CD14-positive monocyte (primary cell): ENCODE measurements around the gene SATB2. TPM values are rescaled to one million over a fixed set of nuclear protein-coding genes. Genes with fewer than 3 reads are reported as not detected.

Source experiments
- DNase-seq, 3 donors: peaks; one replicate each; pipeline ENCODE4 v3.0.0-alpha.2; 2011 to 2022
- H2AFZ ChIP-seq: 2 replicates; pipeline ENCODE4 v1.6.0; 2012; ENCODE audit warnings: mild to moderate bottlenecking, low read depth, low read length, inconsistent platforms; ENCODE audit not compliant: insufficient read depth, poor library complexity, severe bottlenecking
- H3K27ac ChIP-seq, 2 donors: 1 replicate in 1 of 2; 2 replicates in 1 of 2; pipeline ENCODE4 v1.5.1; 2012 to 2013; ENCODE audit warnings: low read length in 2 of 2, control low read depth in 1 of 2, inconsistent platforms in 1 of 2, low read depth in 1 of 2, mild to moderate bottlenecking in 1 of 2
- H3K27me3 ChIP-seq, 2 donors: one replicate each; pipeline versions ENCODE4 v1.6.0 to v1.6.1; 2011 to 2013; ENCODE audit warnings: low read length in 2 of 2; ENCODE audit not compliant: control insufficient read depth in 2 of 2, insufficient read depth in 2 of 2
- H3K36me3 ChIP-seq, 2 donors: replicated peaks in 1 of 2; 1 replicate in 1 of 2; 2 replicates in 1 of 2; pipeline versions ENCODE4 v1.5.1 to v1.6.1; 2012 to 2013; ENCODE audit warnings: low read length in 2 of 2, control low read depth in 1 of 2, inconsistent platforms in 1 of 2, mild to moderate bottlenecking in 1 of 2; ENCODE audit not compliant: insufficient read depth in 2 of 2, control insufficient read depth in 1 of 2
- H3K4me1 ChIP-seq, 2 donors: 1 replicate in 1 of 2; 2 replicates in 1 of 2; pipeline versions ENCODE4 v1.5.1 to v1.6.1; 2012 to 2013; ENCODE audit warnings: low read length in 2 of 2, control low read depth in 1 of 2, inconsistent platforms in 1 of 2, mild to moderate bottlenecking in 1 of 2, moderate library complexity in 1 of 2; ENCODE audit not compliant: insufficient read depth in 2 of 2, control insufficient read depth in 1 of 2
- H3K4me2 ChIP-seq: replicated peaks from 2 replicates; pipeline ENCODE3; 2012; ENCODE audit warnings: low read length, moderate library complexity, mild to moderate bottlenecking; ENCODE audit not compliant: poor library complexity, severe bottlenecking; ENCODE audit errors: extremely low read depth
- H3K4me3 ChIP-seq, 3 experiments: fragments of 200-600 bp in 1 of 3; sonication (generic) in 1 of 3; replicated peaks in 1 of 3; 1 replicate in 2 of 3; 2 replicates in 1 of 3; pipeline ENCODE4 v1.5.1; 2011 to 2013; ENCODE audit warnings: low read length in 3 of 3, mild to moderate bottlenecking in 3 of 3, control low read depth in 2 of 3, low read depth in 2 of 3, inconsistent platforms in 1 of 3, moderate library complexity in 1 of 3
- H3K79me2 ChIP-seq: 2 replicates; pipeline ENCODE4 v1.6.0; 2012; ENCODE audit warnings: mild to moderate bottlenecking, control low read depth, inconsistent platforms, low read length, moderate library complexity; ENCODE audit not compliant: insufficient read depth
- H3K9ac ChIP-seq: 2 replicates; pipeline ENCODE4 v1.6.0; 2017; ENCODE audit warnings: low read length, mild to moderate bottlenecking; ENCODE audit not compliant: insufficient read depth, poor library complexity, severe bottlenecking
- H3K9me3 ChIP-seq, 2 donors: replicated peaks in 1 of 2; 1 replicate in 1 of 2; 2 replicates in 1 of 2; pipeline versions ENCODE4 v1.5.1 to v1.6.1; 2012 to 2013; ENCODE audit warnings: low read length in 2 of 2, control low read depth in 1 of 2; ENCODE audit not compliant: control insufficient read depth in 1 of 2, insufficient read depth in 1 of 2
- H4K20me1 ChIP-seq: 2 replicates; pipeline ENCODE4 v1.6.0; 2012; ENCODE audit warnings: mild to moderate bottlenecking, low read length, control low read depth, moderate library complexity; ENCODE audit not compliant: insufficient read depth
- H3K27ac Mint-ChIP-seq, 7 donors: one replicate each; pipeline ENCODE4 v1.8.0; 2020; ENCODE audit warnings: mild to moderate bottlenecking in 7 of 7, mixed read lengths in 7 of 7, moderate library complexity in 6 of 7, inconsistent platforms in 2 of 7
- H3K27me3 Mint-ChIP-seq, 3 donors: one replicate each; pipeline ENCODE4 v1.8.0; 2021 to 2022; ENCODE audit warnings: low read depth in 3 of 3, mild to moderate bottlenecking in 3 of 3, mixed read lengths in 3 of 3, moderate library complexity in 3 of 3, inconsistent platforms in 1 of 3
- H3K36me3 Mint-ChIP-seq, 2 donors: one replicate each; pipeline ENCODE4 v1.8.0; 2020; ENCODE audit warnings: mixed read lengths in 2 of 2, inconsistent platforms in 1 of 2, mild to moderate bottlenecking in 1 of 2
- H3K4me1 Mint-ChIP-seq: one replicate; pipeline ENCODE4 v1.8.0; 2020; ENCODE audit warnings: mild to moderate bottlenecking, mixed read lengths
- H3K4me3 Mint-ChIP-seq, 2 donors: one replicate each; pipeline ENCODE4 v1.8.0; 2020; ENCODE audit warnings: mild to moderate bottlenecking in 2 of 2, mixed read lengths in 2 of 2, moderate library complexity in 1 of 2
- H3K9me3 Mint-ChIP-seq, 7 donors: one replicate each; pipeline ENCODE4 v1.8.0; 2020 to 2022; ENCODE audit warnings: mixed read lengths in 7 of 7, mild to moderate bottlenecking in 6 of 7, moderate library complexity in 6 of 7, inconsistent platforms in 2 of 7
- WGBS: methylation state at CpG from one replicate; pipeline ENCODE4 v1.1.5; 2013; ENCODE audit warnings: missing lambda C conversion rate; ENCODE audit not compliant: insufficient coverage; 5-methylcytosine and 5-hydroxymethylcytosine counted together
- intact Hi-C, 2 donors: fragments of 100-400 bp; cut with micrococcal nuclease; formaldehyde crosslinking; loops; one replicate each; pipeline versions ENCODE4 v1.15.0 to v1.15.1; 2023
- polyA plus RNA-seq, 3 donors: library from polyadenylated mRNA; depleted of rRNA in 1 of 3; unstranded in 2 of 3; stranded (reverse) in 1 of 3; fragments of 300-500 nt in 2 of 3; fragments of >200 nt in 1 of 3; fragmentation: Illumina TruSeq in 2 of 3; gene quantifications; 1 replicate in 2 of 3; 2 replicates in 1 of 3; pipeline ENCODE4 v1.2.3, GENCODE V29; 2012 to 2021
- TF ChIP-seq, protein P1 (sequence below): fragments of 200-600 bp; IDR thresholded peaks from one replicate; pipeline ENCODE4 v1.8.0; 2022; ENCODE audit warnings: antibody characterized with exemption, mild to moderate bottlenecking

SATB2 gene
- polyA plus RNA-seq, 3 donors: 0.13 to 0.69 (median 0.14) TPM

DNA sequence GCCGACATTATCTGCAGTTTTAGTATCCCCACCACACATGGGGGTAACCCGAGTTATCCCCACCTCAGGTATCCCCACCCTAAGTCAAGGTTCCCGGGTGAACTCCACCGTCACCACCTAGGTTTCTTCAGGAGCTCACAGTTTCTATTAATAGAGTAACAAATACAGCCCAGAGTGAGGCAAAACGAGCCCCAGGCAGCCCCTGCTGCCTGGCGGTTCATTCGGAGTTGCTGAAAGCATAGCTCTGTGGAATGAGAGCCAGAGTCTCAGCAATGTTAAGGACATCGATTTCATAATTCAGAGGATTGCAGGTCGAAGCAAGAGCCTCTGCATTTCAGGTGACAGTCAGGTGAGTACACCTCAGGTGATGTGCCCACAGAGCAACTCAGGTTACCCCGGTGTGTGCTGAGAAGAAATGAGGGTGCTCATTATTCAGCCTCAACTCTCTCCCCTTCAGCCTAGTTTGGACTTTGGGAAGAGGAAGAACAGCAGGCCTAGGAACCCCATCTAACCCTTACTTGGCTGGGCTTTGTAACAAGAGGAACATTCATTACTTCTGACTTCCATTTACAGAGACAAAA is 10.7 kb downstream of the SATB2 start:
- no peak overlapping the region for H2AFZ ChIP-seq
- no peaks in the 10 kb centered on the region for H3K4me1 ChIP-seq
- peaks cover 0 to 3% of the 10 kb centered on the region in 2 donors for H3K36me3 Mint-ChIP-seq
- H3K36me3 ChIP-seq: no peaks in the 10 kb centered on the region
- no peak overlapping the region for H3K9ac ChIP-seq
- H3K27ac Mint-ChIP-seq: no peak overlapping the region
- no peaks in the 10 kb centered on the region for H3K79me2 ChIP-seq
- no peaks in the 10 kb centered on the region for H3K4me1 Mint-ChIP-seq
- TF ChIP-seq, protein P1, sequence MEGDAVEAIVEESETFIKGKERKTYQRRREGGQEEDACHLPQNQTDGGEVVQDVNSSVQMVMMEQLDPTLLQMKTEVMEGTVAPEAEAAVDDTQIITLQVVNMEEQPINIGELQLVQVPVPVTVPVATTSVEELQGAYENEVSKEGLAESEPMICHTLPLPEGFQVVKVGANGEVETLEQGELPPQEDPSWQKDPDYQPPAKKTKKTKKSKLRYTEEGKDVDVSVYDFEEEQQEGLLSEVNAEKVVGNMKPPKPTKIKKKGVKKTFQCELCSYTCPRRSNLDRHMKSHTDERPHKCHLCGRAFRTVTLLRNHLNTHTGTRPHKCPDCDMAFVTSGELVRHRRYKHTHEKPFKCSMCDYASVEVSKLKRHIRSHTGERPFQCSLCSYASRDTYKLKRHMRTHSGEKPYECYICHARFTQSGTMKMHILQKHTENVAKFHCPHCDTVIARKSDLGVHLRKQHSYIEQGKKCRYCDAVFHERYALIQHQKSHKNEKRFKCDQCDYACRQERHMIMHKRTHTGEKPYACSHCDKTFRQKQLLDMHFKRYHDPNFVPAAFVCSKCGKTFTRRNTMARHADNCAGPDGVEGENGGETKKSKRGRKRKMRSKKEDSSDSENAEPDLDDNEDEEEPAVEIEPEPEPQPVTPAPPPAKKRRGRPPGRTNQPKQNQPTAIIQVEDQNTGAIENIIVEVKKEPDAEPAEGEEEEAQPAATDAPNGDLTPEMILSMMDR: no peak
- WGBS: 81% methylated on average over 6 of the region's 10 CpGs
- H3K27me3 ChIP-seq: peaks cover 44 to 60% of the 10 kb centered on the region in 2 donors
- peaks cover 23 to 52% (median 30%) of the 10 kb centered on the region in 3 donors for H3K27me3 Mint-ChIP-seq
- DNase-seq: no peak
- no peak overlapping the region for H3K4me3 Mint-ChIP-seq
- H3K4me2 ChIP-seq: no peak overlapping the region
- H3K9me3 Mint-ChIP-seq: no peaks in the 10 kb centered on the region
- H3K4me3 ChIP-seq: no peak overlapping the region
- H3K9me3 ChIP-seq: peaks cover 0 to under 1% of the 10 kb centered on the region in 2 donors
- H4K20me1 ChIP-seq: no peaks in the 10 kb centered on the region
- H3K27ac ChIP-seq: no peak overlapping the region
- intact Hi-C loops: no loop called here

DNA sequence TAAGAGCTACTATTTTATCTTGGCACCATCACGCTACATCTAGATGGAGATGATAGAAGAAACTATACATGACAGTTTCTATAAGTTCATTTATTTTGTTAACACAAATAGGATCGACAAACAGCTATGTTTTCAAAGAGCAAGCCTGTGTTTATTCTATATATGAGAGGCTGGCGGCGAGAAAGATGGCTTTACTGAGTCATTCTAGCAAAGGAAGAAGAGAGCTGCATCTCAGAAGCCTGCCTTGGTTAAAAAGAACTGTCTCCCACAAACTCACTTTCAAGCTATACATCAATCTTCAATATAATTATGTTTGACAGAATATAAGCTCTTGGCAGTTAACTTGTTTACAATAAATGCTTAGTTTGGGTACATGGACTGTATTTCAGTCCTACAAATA is 13.0 kb downstream of the SATB2 start:
- H3K9me3 ChIP-seq: no peaks in the 10 kb centered on the region
- H3K4me3 ChIP-seq: no peak overlapping the region
- H3K79me2 ChIP-seq: no peaks in the 10 kb centered on the region
- H3K4me1 ChIP-seq: no peaks in the 10 kb centered on the region
- intact Hi-C loops: no loop called here
- no peak overlapping the region for H2AFZ ChIP-seq
- TF ChIP-seq, protein P1: no peak
- peaks cover 0 to 2% (median 0%) of the 10 kb centered on the region in 7 donors for H3K9me3 Mint-ChIP-seq
- H3K27ac ChIP-seq: no peak overlapping the region
- WGBS: no CpG with 5 or more reads among the region's 4 CpGs
- H3K36me3 Mint-ChIP-seq: no peaks in the 10 kb centered on the region
- H3K4me3 Mint-ChIP-seq: no peak overlapping the region
- no peak overlapping the region for H3K4me2 ChIP-seq
- H3K9ac ChIP-seq: no peak overlapping the region
- H3K4me1 Mint-ChIP-seq: no peaks in the 10 kb centered on the region
- H4K20me1 ChIP-seq: no peaks in the 10 kb centered on the region
- no peaks in the 10 kb centered on the region for H3K36me3 ChIP-seq
- DNase-seq: no peak
- H3K27me3 Mint-ChIP-seq: peaks cover 13 to 40% (median 22%) of the 10 kb centered on the region in 3 donors
- peaks cover 25 to 37% of the 10 kb centered on the region in 2 donors for H3K27me3 ChIP-seq
- H3K27ac Mint-ChIP-seq: no peak overlapping the region
